SW 1271 (cell line): ENCODE measurements around the gene LDLRAD3.
A peak's percentile ranks its signal among the peaks of the same experiment; 100 is the strongest.

Experiments
- DNase-seq, 2 experiments: peaks; one replicate each; lab custom pipeline; 2025; lab: John Stamatoyannopoulos, UW

The LDLRAD3 gene

DNA sequence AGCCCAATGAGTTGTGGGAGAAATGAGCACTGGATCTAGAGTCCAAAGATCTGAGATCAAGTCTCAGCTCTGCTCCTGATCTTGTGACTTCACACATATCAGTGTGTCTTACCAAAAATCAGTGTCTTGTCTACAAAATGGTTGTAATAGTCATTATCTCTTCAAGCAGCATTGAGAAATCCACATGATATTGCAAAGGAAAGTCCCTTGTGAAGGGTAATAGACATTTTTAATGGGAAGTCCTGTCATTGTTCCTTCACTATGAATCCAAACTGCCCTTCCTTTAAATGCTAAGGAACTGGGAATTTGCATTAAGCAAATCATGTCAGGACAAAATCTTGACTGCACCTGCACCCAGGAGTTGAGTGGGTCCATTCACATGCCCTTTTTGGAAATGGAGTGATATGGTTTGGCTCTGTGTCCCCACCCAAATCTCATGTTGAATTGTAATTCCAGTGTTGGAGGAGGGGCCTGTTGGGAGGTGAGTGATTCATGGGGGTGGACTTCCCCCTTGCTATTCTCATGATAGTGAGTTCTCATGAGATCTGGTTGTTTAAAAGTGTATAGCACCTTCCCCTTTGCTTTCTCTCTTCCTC, 294.3 kb downstream of the LDLRAD3 start:
- DNase-seq = no peak

DNA sequence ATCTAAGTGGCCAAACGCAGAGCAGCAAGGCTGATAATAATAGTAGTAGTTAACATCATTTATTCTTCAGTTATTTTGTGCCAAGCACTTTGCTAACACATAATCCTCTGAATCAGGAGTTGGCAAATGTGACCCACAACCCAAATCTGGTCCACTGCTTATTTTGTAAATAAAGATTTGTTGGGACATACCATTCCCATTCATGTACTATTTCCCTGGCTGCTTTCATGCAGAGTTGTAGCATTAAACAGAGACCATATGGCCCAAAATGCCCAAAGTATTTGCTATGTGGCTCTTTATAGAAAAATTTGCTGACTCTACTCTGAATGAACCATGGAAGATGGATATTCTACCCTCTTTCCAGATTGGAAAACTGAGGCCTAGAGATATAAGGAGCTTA, 295.0 kb downstream of the LDLRAD3 start:
- no peak for DNase-seq

DNA sequence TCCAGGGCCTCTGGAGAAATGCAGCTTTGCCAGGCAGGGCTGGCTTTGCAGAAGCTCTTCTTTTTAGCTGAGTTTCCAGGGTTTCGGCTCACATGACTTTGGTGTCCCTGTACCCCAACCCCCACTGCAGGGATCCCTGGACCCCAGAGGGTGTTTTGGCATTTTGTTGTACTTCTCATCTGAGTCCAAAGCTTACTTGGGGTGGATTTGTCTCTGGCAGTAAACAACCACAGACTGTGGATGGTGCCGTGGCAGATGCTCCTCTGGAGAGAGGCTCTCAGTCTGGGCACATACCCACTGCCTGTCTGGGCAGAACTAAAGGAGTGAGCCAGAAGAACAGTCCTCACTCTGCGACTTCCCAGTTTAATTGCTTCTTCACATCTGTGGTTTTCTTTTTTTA, 295.8 kb downstream of the LDLRAD3 start:
- DNase-seq = no peak

DNA sequence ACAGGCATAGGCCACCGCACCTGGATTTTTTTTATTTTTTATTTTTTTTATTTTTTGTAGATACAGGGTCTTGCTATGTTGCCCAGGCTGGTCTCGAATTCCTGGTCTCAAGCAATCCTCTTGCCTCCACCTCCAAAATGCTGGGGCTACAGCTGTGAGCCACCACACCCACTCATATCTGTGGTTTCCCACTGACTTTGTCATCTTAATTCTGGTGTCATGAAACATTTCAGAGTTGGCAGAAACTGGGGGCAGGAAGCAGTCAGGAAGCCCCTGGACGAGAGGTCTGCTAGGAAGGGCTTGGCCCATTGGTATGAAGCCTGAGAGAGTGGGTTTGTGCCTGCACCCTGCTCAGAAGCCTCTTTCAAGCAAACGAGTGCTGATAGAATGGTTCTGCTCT, 296.3 kb downstream of the LDLRAD3 start:
- no peak for DNase-seq

DNA sequence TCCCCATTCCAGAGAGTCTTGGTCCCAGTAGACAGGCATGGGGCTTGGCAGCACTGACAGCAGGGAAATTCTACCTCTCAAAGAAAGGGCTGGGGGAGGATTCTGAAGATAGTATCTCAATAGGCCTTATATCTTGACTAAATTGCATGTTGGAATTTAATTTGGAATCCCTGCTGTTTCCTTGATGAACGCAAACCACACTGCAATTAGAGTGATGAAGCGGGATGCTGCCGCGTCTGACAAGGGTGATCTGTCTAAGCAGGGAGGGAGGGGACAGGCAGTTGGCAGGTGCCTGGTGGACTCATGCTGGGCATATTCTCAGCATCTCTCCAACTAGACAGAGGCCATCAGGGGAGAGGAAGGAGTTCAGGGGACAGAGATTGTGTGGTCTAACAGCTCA, 296.9 kb downstream of the LDLRAD3 start:
- no peak for DNase-seq

DNA sequence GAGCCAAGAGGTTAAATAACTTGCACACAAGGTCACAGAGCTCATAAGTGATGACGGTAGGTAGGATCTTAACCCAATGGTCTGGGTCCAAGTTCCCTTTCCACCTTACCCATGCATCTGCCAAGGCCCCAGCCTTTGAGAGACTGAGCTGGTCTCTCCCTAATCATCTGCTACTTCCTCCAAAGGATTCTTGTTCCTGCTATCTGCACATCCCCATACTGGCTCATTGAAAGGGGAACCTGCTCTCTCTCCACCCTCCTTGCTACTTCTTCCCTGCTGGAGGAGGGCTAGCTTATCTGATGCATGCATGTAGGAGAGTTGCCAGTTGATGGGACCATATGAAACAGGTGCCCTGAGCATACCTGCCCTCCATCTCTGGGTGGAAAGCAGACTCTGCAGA, 297.6 kb downstream of the LDLRAD3 start:
- no peak for DNase-seq

DNA sequence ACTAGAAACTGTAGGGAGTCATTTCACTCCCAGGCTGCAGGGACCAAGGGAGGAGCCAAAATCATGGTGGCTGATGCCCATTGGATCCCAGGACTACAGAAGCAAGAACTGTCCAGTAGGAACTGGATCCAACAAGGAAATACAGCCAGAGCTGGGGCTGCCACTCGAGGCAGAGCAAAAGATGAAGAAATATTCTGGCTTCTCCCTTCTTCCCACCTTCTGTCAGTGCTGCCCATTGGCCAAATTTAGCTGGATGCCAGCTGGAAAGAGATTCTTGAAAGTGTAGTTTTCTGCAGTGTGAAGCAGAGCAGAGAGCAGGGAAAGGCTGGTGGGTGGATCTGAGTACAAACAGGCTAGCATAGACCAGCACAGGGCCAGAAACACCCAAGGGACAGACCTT, 299.8 kb downstream of the LDLRAD3 start:
- DNase-seq = no peak

DNA sequence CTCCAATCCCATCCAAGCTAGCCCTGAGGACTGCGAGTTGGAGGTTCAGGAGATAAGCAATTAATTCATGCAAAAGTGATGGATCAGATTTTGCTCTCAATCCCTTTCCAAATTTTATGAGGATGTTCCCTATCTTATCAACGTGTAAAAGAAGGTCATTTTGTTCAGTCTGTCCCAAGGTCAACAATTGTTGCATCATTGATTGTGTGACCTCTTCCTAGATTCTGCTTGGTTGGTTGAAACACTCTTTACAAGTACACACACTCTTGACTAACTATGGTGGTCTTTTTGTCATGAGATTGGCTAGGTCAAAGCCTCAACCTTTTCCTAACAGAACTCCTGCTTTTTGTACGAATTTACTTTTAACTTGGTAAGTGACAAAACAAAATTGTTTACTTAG, 303.6 kb downstream of the LDLRAD3 start:
- DNase-seq = no peak

DNA sequence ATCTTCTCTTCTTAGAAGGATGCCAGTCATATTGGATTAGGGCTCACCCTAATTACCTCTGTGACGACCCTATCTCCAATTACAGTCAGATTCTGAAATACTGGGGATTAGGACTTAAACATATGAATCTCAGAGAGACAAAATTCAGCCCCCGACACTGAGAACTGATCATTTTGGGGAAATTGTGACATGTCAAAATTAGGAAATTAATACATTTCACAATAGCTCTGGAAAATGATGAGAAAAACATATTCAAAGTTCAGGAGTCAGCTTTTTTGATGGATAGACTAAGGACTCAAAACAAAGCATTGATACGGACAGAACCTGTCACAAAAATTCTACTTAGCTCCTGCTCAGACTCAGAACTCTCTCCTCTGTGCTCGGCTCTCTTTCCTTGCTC, 304.6 kb downstream of the LDLRAD3 start:
- DNase-seq = no peak

DNA sequence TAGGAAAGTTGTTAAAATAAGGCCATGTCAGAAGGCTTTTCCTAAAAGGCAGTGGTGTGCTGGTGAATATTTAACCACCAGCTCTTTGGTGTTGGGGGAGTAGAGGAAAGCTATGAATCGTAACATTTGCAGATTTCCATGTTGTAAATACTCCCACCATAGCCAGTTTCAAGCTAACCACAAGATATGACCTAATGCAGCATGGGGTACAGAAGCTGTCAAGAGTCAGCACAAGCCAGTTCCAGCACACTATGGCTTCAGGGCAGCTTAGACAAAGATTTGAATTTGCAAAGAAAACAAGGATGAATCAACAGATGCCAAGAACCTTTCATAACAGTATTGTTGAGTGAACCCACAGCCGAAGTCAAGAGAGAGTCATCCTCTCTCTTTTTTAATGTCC, 305.4 kb downstream of the LDLRAD3 start:
- DNase-seq = no peak

DNA sequence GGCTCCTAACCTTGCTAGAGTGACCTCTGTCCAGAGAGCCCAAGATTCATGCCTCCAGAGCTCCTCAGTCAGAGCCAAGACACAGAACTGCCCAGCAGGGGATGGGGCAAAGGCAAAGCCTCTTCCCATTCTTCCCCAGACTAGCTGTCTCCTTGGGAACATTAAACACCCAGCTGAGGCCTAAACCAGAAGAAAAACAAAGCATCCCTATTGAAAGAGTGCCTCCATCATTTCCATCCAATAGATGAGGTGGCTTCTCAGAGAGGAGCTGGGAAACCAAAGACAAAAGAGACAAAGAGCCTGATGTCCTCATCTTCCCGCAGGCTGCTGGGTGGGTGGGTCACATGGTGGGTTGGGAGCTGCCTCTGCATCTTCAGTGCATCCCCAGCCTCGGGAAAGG, 308.0 kb downstream of the LDLRAD3 start:
- DNase-seq = no peak

DNA sequence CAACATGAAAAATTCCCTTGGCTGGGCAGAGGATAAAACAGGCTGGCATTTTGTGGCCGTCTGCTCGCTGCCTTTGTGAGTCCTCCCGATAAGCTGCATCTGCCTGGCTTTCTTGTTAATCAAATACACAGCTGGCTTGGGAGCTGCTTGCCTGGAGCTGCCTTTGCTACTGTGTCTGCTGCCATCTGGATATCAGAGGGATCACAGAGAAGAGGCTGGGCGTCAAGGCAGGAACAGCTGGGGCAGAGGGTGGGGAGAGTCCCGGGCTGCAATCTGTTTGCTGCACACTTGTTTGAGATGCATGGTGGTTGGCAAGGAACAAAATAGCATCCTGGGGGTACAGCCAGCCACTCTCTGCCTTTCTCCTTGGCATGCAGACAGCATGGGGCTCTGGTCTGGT, 309.4 kb downstream of the LDLRAD3 start:
- no peak for DNase-seq

DNA sequence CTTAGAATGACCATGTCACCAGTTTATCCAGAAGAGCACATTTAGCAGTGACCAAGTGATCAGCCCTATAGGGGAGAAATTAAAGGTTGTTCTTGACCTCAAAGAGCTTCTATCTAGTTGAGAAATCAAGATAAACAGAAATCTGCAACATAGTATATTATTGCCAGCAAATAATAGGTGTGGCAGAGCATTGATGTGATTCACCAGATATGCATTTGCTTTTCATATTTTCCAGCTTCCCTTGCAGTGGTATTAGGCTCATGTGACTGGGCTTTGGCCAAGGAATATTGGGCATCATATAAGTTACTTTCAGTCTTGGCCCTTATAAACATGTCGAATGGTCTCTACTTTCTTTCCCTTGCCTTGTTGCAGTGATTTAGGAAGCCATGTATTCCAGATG, 310.9 kb downstream of the LDLRAD3 start:
- peak in 1 of 2 experiments; percentile 3 for DNase-seq

DNA sequence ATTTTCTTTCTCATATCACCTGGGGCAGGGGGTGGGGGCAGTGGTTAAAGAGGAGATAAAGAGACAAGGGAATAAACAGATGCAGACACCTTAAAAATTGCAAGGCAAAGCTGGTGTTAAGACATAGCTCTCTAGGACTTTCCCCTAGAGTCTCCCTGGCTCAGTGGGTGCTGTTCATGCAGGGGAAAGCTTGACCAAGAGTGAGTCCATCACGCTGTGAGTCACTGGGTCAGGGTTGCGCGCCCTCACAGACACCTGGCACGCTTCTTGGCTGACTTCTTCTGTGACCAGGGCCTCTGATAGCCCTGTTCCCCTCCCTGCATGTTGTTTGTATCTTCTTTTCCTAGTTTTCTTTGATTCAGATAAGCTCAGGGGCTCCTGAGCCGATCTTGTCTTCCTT, 313.5 kb downstream of the LDLRAD3 start:
- no peak for DNase-seq

DNA sequence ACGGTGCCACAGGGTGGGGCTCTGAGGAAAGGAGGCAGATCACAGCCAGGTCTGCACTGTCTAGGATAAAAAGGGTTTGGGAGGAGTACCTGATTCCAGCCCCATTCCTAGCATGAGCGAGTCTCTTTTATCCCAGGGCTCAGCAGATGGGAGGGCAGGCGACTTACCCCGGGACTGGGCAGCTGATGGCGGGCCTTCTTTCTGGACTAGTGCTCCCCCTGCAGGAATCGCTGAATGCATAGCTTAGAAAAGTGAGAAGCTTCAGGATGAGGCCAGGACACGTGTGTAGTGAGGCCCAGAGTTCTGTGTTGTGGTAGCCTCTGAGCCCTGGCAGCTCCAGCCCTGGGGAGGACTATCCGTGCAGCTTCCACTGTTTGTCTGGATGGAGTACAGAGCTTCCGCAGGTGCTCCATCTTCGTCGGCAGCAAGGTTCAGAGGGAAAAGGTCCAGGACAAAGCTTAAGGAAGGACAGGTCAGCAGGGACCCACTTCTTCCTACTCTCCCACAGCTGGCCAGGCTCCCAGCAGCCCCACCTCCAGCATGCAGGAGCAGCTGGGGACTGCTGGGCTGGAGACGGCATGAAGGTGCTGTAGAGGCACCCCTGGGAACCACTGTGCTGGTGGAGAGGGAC, 315.0 kb downstream of the LDLRAD3 start:
- DNase-seq = peak in 1 of 2 experiments; percentile 29

DNA sequence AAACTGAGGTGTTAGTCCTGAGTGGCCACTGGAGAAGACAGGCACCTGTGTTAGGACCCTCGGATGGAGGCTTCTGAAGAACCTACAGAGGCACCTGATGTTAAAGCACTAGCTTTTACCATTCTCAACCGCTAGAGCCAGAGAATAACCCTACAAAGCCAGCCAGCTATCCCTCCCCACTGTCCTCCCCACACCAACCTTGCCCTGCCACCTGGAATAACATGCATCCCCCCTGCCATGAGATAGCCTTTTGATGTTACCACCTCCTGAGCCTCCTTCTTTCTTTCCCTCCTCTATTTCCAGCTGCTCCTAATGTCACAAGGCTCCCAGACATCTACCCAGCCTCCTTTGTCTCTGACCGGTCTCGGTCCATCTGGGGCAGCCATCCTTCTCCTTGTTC, 317.2 kb downstream of the LDLRAD3 start:
- DNase-seq = no peak

DNA sequence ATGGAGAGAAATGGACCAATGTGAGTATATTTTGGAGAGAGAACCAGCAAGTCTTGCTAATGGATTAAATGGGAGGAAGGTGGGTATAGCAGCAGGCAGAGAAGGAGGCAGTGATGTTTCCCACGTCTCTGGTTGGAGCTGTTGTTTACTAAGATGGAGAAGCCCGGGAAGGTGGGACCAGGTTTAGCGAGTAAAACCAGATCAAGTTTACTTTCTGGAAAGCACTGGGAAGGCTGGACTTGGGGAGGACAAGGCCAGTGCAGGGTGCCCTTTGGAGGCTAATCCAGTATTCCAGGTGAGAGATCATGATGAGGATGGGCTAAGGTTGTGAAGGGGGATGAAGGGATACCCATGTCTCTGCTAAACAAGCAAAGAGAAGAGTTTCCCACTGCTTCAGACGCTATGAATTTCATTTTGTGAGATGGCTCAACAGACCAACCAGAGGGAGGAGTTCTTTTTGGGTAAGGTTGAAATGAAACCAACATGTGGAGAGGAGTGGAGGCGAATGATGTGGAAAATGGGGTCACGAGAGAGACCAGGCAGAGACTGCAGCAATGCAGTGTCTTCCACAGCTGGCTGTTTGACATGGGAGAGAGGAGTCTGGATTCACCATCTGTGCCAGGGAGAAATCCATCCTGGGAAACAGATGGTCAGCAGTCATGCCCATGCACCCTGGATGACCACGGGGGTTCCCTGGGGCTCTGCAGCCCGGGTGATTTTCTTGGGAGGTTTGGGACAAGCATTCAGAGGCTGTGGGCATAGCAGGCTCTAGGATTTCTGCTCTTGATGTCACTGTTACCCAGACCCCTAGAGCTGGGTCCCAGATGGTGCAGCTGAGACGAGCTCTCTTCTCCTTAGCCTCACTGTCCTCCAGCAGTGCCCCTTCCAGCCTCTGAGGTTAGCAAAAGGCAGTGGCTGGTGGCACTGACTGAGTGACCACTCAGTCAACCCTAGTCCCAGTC, 320.4 kb downstream of the LDLRAD3 start:
- no peak for DNase-seq

DNA sequence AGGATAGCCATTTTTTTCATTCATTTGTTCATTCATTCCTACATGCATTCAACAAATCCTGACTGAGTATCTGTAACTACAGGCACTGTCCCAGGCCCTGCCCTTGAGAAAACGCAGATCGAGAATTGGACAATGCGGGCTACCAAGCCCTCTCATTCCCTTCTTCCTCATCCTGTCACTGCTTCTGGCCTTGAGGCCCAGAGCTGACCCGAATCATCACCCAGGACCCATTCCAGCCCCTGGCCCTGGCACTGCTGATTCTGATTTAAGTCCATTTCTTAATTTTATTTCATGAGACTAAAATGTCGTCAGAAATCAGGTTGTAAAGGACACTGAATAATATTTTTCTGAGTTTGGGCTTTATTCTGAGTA, 321.1 kb downstream of the LDLRAD3 start:
- no peak for DNase-seq

DNA sequence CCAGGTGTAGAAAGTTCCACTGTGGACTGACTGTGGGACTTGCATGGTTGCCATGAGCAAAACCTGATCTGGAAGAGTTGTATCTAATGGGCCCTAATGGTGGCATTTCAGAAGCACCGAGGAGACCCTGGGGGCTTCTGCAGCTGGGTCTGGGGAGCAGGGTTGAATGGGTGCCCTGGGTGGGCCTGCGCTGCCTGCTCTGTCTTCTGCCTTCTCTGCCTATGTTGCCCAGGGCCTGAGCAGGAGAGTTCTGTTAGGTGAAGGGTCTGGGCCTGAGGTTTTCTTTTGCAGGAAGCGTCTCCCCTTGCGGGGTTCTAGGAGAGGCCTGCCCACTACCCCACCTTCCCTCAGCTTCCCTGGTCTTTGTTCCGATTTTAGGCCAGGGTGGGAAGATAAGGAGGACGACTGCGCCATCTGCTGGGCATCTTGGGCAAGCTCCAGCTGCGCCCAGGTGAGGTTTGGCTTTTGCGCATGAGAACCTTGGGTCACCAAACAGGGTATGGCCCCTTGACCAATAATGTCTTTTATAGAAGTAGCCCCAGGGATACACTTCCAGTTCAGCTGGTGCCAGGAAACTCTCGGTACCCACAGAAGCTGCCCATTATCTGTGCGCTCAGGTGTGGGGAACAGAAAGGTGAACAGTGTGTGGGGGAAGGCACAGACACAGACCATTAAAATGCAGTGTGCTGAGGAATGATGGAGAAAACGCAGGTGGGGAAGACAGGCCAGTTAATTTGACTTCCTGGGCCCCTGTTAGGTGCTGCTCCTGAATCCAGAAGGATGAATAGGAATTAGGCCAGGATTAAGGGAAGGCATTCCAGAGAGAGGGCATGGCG, 322.1 kb downstream of the LDLRAD3 start:
- peak in 1 of 2 experiments; percentile 15 for DNase-seq

DNA sequence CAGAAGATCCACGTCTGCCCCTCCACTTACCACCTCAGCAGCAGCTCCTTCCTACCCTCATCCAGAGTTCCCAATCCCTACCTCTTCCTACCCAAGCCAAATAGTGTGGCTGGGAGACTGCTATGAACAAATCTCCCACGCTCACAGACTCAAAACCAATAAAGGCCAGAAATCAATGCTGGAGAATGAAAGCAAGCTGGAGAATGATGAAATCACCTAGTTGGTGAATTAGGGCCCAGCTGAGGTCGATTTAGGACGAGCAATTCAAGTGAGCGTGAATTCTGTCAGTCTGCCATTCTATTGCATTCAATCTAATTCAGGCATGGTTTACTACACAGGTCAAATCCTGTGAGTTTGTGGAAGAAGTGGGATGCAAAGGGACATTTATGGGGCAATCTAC, 322.9 kb downstream of the LDLRAD3 start:
- DNase-seq = no peak

DNA sequence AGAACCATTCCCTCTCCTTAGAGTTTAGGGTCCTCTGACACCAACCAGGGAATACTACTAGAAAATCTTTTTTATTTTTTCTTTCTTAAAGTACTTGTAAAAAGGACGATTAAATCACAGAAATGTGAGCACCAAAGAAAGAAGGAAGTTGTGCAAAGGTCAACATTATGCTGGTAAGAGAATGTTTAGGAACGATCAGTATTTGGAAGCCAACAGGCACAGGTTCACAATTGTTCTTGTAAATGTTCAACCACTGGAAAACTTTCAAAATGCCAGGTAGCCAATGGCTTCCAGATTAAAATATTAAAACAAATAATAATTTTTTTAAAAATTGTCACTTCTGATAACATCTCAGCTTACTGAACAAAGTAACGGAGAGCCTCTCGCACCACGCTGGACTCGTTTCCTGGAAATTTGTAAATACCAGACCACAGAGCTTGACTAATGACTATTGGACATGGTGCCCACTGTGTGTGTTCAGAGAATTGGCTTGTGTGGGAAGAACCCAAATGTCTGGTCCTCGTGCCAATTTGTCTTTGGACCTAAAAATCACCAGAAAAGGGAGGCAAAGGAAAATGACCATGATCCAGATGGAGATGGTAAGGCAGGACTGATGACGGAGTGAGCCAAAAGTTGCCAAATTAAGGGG, 324.6 kb downstream of the LDLRAD3 start:
- DNase-seq = no peak

DNA sequence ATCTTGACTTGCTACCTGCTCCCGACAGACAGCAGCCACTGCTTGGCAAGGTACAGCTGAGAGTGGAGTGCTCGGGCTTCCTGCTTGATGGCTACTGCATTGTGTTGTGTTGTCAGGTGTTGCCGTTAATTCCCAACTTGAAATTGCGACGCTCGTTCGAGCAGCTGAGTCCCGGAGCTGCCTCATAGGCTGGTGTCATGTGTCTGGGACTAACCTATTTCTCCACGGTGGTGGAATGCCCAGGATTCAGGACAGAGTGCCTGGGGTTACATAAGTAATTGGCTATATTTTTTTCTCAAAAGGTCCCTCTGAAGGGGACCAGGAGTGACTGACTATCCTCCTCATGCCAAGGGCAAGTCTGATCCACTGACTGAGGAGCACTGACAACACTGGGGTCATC, 326.8 kb downstream of the LDLRAD3 start:
- no peak for DNase-seq
